GM18858 (cell line): ENCODE results near the gene CAMTA2.
"Not testable (repeated sequence)": the region's sequence is repeated elsewhere in the genome, so short reads cannot be mapped to it uniquely, and the experiment has no call there.

Experiments used
- ATAC-seq: cut with Tn5 transposase; IDR thresholded peaks from one replicate; pipeline ENCODE4 v1.9.1; 2021; ENCODE audit not compliant: unreplicated experiment

The CAMTA2 gene, protein sequence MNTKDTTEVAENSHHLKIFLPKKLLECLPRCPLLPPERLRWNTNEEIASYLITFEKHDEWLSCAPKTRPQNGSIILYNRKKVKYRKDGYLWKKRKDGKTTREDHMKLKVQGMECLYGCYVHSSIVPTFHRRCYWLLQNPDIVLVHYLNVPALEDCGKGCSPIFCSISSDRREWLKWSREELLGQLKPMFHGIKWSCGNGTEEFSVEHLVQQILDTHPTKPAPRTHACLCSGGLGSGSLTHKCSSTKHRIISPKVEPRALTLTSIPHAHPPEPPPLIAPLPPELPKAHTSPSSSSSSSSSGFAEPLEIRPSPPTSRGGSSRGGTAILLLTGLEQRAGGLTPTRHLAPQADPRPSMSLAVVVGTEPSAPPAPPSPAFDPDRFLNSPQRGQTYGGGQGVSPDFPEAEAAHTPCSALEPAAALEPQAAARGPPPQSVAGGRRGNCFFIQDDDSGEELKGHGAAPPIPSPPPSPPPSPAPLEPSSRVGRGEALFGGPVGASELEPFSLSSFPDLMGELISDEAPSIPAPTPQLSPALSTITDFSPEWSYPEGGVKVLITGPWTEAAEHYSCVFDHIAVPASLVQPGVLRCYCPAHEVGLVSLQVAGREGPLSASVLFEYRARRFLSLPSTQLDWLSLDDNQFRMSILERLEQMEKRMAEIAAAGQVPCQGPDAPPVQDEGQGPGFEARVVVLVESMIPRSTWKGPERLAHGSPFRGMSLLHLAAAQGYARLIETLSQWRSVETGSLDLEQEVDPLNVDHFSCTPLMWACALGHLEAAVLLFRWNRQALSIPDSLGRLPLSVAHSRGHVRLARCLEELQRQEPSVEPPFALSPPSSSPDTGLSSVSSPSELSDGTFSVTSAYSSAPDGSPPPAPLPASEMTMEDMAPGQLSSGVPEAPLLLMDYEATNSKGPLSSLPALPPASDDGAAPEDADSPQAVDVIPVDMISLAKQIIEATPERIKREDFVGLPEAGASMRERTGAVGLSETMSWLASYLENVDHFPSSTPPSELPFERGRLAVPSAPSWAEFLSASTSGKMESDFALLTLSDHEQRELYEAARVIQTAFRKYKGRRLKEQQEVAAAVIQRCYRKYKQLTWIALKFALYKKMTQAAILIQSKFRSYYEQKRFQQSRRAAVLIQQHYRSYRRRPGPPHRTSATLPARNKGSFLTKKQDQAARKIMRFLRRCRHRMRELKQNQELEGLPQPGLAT

DNA sequence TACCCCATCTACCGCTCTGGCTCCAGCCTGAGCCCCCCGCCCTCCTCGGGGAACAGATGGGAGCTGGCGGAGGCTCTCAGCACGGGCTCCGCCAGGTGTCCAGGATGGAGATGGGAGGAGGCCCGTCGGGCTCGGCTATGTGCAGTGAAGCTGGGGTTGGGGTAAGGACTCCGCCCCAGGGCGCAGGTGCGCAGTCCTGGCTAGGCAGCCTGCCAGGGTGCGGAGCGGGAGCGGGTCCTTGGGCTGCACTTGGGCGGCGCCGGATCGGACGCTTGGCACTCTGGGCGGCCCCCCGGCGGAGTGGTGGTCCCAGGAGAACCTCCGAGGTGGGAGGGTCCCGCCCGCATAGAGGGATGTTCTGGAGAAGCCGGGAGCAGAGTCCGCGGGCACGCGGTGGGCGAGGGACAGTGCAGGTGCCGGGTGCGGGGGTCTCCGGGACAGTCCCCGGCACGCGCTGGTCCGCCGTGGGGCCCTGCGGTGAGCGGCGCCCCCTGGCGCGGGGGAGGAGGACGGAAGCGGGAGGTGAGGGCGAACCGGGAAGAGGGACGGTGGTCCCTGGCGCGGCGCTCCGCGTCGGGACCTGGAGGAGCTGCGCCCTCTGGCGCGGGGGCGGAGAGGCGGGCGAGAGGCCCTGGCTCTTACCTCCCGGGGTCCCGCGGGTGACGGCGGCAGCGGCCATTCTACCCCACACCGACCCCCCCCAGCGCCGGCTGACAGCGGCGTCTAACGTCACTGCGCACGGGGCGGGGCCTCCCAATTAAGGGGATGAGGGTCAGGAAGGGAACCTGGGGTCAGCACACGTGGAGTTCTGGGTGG lies at the start of gene CAMTA2:
TSS of gene CAMTA2 (minus strand) at position 725 of the 816 bp plus-strand sequence. CDS start 1,453 bp downstream, outside the sequence.
- ATAC-seq: no peak

DNA sequence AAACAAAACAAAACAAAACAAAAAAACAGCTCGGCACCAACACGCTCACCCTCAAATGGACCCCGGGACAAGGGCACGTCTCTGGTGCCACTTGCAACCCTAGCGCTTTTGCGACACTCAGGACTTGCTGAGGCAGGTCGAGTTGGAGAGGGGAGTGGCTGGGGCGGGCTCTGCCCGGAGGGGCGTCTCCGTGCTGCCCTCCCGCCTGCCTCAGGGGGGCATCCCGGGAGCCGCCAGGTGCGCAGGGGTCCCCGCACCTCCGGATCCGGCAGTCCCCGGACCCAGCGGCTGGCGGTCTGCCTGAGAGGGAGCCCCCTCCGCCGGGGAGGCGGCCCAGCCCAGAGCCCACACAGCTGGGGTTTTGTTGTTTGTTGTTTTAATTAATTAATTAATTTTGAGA lies 47.8 kb upstream of the CAMTA2 start, which contains the start of gene SLC52A1:
TSS of gene SLC52A1 (minus strand) at position 112 of the 400 bp plus-strand sequence. CDS start 820 bp downstream, outside the sequence.
- no peak for ATAC-seq

DNA sequence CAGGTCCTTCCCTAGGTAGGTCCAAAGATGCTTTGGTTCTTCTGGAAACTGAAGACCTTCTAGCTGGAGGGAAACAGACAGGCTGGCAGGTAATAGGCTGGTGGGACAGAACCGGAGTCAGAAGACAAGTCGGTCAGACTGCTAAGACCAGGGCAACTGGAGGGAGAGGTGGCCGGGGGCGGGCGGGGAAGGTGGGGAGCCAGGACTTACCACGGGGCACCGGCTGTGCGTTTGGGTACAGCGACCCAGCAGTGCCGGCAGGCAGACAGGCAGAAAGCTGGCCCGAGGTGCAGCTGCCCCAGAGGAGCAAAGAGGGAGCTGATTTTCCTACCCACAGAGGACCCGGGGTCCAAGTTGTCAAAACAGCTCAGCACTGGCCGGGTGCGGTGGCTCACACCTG lies 47.2 kb upstream of the CAMTA2 start:
- ATAC-seq: no peak

DNA sequence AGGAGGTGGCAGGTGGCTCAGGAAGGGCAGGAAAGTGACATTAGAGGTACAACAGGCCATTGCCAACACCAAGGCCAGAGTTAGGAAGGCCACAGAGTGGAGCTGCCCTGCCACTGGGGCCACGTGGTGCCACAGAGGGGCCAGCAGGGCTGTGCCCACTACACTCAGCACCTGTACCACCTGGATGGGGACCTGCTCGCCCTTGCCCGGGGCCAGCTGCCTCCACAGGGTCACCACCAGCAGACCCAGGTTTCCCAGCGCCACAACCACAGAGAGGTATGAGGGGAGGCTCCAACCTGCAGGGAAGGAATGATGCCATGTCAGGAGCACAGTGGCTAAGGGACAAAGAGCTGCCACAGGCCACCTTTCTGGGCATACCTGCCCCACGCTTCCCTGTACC lies 46.6 kb upstream of the CAMTA2 start:
- ATAC-seq: no peak

DNA sequence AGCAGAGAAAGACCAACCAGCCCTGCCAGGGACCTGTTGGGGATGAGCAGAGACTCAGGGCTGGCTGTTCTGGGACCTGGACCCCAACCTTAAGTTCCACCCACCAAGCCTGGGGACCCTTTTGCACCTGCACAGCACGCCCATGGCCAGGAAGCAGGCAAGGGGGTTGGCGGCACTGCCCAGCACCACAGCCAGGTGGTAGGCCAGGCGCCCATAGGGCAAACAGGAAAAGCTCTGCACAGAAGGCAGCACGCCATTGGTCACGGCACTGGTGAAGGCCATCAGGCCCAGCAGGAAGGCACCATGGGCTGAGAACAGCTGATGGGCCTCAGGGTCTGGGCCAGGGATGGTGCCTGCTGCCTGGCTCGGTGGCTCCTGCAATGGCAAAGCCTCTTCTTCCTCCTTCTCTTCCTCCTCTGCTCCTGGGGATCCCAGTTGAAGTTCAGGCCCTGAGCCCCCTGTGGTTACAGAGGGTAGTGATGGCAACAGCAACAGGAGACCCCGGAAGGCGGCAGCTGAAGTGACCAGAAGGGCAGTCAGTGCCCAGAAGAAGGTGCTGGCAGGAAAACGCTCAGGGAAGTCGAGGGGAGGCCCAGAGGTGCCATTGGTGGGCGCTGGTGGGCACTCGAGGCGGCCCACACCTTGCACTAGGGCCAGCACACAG lies 46.0 kb upstream of the CAMTA2 start:
- no peak for ATAC-seq

DNA sequence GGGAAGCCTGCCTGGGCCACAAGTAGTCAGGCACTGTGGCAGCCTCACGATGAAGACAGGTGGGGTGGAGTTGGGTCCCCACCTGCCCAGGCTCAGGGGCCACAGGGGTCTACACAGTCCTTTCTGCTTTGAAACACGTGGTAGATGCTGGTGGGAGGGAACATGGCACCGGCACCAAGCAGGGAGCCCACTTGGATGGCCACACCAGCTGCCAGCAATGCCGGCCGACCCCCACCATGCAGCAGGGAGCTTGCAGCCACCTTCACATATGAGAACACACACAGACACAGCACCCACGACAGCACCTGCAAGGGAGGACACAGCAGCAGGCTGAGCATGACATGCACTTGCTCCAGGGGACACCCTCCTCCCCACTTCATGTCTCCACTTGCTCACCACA lies 45.4 kb upstream of the CAMTA2 start:
- ATAC-seq: no peak

DNA sequence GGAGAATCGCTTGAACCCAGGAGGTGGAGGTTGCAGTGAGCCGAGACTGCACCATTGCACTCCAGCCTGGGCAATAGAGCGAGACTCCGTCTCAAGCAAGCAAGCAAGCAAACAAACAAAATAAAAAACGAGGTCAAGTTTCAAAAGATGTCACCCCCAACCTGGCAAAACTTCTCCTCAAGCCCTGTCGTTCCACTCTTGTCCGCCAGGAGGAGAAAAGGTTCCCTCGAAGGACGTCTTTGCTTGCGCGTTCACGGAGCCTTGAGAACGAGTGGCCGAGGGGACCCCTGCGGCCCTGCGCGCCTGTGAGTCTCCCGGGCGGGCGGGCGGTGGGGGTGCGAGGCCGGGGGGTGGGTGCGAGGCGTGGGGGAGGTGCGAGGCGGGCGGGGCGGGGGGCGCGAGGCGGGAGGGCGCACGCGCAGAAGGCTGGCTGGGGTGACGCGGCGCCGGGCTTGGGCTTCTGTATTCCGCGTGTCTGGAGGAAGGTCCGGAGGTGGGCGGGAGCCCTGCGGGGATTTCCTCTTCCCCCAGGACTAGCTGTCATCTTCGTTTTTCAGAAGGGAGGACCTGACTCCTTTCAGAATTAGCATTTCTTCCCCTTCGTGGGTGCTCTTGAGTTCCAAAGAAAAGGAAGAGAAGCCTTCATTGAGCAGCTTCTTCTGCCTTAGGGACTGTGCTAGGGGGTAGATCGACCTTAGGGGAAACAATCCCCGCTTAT lies 44.0 kb upstream of the CAMTA2 start:
- no peak for ATAC-seq

DNA sequence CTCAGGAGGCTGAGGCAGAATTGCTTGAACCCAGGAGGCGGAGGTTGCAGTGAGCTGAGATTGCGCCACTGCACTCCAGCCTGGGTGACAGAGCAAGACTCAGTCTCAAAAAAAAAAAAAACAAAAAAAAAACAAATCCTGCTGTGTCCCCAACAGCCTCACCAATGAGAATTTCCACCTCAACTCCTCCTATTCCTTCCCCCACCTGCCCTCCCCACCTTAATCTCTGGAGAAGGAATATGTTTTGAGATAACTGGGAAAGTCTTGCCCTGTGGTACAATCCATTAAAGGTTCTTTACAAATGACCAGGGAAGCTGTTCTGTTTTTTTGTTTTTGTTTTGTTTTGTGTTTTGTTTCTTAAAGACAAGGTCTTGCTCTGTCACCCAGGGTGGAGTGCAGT lies 42.7 kb upstream of the CAMTA2 start:
- ATAC-seq: not testable (repeated sequence)

DNA sequence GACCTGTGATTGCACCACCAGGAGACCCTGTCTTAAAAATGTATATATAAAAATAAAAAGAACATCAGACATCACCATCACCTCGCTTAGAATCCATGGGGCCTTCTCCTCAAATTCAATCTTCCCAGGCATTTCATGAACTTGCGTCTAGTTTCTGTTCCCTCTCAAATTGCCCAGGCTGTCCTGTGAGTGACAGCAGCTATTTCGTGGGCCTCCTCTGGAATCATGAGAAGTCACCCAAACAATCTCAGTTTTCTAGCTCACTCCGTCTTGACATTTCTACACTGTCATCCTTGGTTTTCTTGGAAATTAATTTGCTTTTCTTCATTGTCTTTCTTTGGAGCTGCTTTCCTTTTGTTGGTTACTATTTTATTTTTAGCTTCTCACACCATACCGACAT lies 40.4 kb upstream of the CAMTA2 start:
- no peak for ATAC-seq

DNA sequence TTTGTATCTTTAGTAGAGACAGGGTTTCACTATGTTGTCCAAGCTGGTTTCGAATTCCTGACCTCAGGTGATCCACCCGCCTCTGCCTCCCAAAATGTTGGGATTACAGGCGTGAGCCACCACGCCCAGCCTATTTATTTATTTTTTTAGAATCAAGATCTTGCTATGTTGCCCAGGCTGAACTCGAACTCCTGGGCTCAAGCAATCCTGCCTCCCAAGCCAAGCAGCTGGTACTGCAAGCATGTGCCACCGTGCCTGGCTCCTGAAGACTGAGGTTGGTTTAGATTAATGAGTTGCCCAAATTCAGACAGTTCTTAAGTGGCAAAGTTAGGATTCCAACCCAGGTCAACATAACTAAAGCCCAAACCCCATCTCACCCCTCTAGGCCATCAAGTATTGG lies 39.8 kb upstream of the CAMTA2 start:
- no peak for ATAC-seq

DNA sequence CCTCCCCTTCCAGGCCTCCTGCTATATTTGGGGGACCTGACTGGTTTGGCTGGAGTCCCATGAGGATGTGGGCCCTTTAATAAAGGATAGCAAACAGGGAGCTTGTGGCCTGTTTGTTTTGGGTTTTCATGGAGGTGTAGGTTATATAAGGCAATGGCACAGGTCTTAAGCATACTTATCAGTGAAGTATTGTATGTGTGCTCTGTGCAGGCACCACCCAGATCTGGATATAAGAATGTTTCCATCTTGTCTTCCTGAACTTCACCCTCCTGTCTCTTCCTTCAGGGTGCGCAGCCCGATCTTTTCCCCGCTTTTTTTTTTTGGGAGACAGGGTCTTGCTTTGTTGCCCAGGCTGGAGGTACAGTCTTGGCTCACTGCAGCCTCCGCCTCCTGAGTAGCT lies 37.1 kb upstream of the CAMTA2 start:
- no peak for ATAC-seq

DNA sequence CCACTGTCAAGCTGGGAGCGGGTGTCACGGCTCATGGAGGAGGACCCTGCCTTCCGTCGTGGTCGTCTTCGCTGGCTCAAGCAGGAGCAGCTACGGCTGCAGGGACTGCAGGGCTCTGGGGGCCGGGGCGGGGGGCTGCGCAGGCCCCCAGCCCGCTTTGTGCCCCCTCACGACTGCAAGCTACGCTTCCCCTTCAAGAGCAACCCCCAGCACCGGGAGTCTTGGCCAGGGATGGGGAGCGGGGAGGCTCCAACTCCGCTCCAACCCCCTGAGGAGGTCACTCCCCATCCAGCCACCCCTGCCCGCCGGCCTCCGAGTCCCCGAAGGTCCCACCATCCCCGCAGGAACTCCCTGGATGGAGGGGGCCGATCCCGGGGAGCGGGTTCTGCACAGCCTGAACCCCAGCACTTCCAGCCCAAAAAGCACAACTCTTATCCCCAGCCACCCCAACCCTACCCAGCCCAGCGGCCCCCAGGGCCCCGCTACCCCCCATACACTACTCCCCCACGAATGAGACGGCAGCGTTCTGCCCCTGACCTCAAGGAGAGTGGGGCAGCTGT lies 36.2 kb upstream of the CAMTA2 start:
- ATAC-seq: no peak

DNA sequence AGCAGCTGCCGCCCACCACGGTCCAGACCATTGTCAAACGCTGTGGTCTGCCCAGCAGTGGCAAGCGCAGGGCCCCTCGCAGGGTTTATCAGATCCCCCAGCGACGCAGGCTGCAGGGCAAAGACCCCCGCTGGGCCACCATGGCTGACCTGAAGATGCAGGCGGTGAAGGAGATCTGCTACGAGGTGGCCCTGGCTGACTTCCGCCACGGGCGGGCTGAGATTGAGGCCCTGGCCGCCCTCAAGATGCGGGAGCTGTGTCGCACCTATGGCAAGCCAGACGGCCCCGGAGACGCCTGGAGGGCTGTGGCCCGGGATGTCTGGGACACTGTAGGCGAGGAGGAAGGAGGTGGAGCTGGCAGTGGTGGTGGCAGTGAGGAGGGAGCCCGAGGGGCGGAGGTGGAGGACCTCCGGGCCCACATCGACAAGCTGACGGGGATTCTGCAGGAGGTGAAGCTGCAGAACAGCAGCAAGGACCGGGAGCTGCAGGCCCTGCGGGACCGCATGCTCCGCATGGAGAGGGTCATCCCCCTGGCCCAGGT lies 34.8 kb upstream of the CAMTA2 start:
- no peak for ATAC-seq

DNA sequence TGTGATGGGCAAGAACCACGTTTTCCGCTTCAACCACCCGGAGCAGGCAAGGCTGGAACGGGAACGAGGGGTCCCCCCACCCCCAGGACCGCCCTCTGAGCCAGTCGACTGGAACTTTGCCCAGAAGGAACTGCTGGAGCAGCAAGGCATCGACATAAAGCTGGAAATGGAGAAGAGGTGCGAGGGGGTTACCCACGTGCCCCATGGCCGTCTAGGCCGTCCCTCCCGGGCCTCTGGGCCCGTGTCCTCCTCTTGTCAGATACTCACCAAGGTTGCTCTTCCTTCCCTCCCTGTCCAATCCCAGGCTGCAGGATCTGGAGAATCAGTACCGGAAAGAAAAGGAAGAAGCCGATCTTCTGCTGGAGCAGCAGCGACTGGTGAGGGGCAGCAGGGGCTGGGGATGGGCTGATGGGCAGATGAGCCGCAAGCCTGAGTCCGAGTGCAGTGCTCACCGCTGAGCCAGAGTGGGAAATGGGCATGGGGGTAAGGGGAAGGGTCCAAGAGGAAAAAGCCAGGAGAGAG lies 33.1 kb upstream of the CAMTA2 start:
- ATAC-seq: no peak

DNA sequence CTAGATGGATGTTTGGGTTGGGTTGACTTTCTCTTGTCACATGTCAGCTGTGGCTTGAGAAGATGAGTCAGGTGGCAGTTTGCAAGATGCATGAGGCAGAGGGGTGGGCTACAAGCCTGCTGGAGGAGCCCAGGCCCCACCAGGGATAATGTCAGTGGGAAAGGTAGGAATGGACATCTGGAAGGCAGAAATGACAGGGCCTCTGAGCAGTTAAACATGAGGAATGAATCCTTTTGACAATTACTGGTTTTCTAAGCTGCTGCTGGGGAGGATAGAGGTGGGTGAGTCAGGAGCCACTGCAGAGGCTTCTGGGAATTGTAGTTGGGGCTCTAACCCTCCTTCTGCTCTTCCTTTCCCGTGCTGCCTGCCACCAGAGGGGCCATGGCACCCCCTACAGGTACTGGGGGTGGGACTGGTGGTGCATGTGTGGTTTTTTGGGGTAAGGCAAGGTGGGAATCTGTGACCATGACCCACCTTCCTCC lies 32.0 kb upstream of the CAMTA2 start:
- ATAC-seq: no peak

DNA sequence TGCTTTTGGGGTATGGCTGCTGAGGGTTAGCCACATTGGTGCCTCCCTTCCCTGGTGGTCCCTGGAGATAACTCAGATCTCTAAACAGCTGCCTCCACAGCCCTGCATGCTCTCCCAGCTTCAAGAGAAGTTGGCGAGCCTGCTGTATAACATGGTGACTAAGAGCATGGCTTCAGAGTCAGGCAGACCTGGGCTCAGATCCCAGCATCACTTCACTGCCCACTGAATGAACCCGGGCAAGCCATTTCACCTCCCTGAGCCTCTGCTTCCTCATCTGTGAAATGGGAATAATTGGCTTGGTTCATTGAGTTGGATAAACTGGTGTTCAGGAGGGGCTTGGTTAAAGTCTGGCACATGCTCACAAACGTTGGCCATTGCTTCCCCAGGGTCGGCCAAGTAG lies 26.9 kb upstream of the CAMTA2 start:
- ATAC-seq: no peak

DNA sequence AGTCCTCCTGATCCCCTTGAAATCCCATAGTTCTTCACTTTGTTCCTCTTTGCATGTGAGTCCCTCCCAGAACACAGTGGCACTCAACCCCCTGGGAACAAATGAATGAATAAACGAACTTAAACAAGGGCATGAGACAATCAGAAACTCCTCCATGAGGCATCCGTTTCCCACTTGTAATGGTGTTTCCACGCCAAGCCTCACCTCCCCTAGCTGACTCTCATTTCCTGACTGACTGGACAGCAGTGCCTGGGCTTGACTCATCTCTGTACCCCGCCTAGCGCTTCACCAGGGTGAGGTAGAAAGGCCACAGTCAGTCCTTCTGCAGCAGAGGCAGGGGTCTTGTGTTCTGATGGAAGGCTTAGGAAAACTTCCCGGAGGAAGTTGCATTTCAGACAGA lies 24.5 kb upstream of the CAMTA2 start:
- ATAC-seq: no peak

DNA sequence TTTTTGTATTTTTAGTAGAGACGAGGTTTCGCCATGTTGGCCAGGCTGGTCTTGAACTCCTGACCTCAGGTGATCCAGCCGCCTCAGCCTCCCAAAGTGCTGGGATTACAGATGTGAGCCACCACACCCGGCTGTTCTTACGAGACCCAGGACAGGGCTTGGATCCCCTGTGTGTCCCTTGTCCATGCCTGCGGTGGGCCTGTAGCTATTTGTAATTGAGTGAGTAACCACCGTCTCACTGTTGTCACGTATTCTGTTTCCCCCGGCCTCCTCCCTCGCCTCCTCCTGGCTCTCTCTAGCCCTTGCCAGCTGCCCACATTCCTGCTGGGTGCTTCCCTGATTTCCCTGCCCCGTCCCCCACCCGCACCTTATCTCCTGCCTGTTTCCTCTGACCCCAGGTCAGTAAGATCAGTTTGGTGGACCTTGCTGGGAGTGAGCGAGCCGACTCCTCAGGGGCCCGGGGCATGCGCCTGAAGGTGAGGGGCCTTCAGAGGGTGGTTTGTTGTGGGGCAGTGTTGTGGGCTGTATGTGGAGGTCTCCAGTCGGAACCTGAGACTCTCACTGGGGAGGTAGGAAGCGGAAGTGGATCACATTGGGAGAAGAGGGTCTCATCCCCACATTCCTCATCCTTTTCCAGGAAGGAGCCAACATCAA lies 15.9 kb upstream of the CAMTA2 start:
- no peak for ATAC-seq
